Epithelial cell of prostate (primary cell): ENCODE data around the gene CEP295NL.

Experiments used
- DNase-seq: peaks from one replicate; pipeline ENCODE4 v3.0.0-alpha.2; 2011; ENCODE audit warnings: low read depth, low spot score
- H3K27ac ChIP-seq: fragments of 450-650 bp; 2 replicates; pipeline ENCODE4 v1.5.1; 2017; ENCODE audit warnings: mild to moderate bottlenecking

Gene CEP295NL

DNA sequence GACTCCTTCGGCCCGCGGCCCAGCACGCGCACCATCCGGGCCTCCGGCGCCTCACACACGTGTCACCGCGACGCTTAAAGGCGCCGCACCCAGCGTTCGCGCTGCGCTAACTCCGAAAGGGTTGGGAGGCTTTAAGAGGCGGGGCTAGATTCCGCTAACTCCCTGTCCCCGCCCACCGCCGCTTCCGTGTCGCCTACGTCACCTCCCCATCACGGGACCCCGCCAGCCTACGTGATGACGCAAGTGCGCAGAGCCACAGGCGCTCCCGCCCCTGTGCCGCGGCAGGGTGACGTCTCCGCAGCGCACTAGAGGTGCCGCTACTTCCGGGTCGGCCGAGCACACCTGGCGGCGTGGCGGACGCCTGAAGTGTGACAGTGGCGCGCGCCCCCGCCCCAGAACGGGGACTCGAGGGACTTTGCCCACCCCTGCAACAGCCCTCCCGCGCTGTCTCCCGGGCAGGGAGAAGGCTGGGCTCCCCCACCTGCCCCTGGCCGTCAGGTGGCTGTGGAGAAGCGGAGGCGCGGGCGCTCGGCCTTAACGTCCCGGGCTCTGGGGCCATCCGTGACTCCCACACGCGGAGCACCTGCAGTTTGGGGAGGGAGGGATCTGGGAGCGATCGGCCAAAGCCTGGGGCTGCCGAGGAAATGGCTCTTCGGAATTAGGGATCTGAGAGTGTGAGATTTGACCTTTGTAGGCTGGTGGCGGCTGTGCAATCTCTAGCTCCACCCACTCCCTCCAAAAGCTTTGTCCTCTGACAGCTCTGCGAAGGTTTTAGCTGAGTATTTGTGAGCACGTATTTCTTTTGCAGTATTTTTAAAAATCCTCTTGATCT, 62.0 kb downstream of the CEP295NL start, which contains the start of gene USP36:
TSS of gene USP36 (minus strand) at position 35 of the 832 bp plus-strand sequence. CDS start 4,451 bp downstream, outside the sequence.
- peak; percentile 95 for DNase-seq

More for the DNA sequence above, 62.0 kb downstream of the CEP295NL start, which contains the start of gene USP36:
- peak within 1 kb of the TSS; percentile 93 for H3K27ac ChIP-seq
